OCI-LY7 (cell line): Measurements from ENCODE around the gene ZNF516. TPM values are rescaled to one million over a fixed set of nuclear protein-coding genes. Genes with fewer than 3 reads are reported as not detected.

Source experiments
- BruUV-seq: library from RNA; stranded (reverse); fragments of 400-500 nt; replicated peaks from 2 replicates; lab custom pipeline; 2021; lab: Mats Ljungman, UMichigan
- CTCF ChIA-PET: fragments of 300-600 bp; sonication (Branson Sonifier 250); formaldehyde crosslinking; loops from one replicate; lab custom pipeline; 2022; ENCODE audit warnings: antibody characterized with exemption; ENCODE audit not compliant: unreplicated experiment; lab: Charles Lee
- POLR2A ChIA-PET: fragments of 300-600 bp; sonication (Branson Sonifier 250); formaldehyde crosslinking; loops from one replicate; lab custom pipeline; 2022; ENCODE audit warnings: antibody characterized with exemption; lab: Charles Lee
- DNase-seq: peaks from one replicate; pipeline ENCODE4 v3.0.0-alpha.2; 2015; ENCODE audit warnings: low spot score
- H2AFZ ChIP-seq: fragments of 200-600 bp; sonication (generic), shearing (Covaris generic); 2 replicates; pipeline ENCODE4 v1.6.1; 2014; ENCODE audit warnings: mild to moderate bottlenecking, antibody characterized with exemption, low read length, moderate library complexity
- H3K27ac ChIP-seq: fragments of 200-600 bp; sonication (generic); 2 replicates; pipeline ENCODE4 v1.5.1; 2014; ENCODE audit warnings: mixed run types, low read depth, mild to moderate bottlenecking, moderate library complexity, low read length, inconsistent platforms; ENCODE audit not compliant: poor library complexity, severe bottlenecking
- H3K36me3 ChIP-seq: fragments of 200-600 bp; sonication (generic); 2 replicates; pipeline ENCODE4 v1.6.1; 2014; ENCODE audit warnings: mild to moderate bottlenecking, antibody characterized with exemption, low read length, moderate library complexity, mixed read lengths; ENCODE audit not compliant: insufficient read depth
- H3K4me1 ChIP-seq: fragments of 200-600 bp; sonication (generic); 2 replicates; pipeline ENCODE4 v1.5.1; 2014; ENCODE audit warnings: mild to moderate bottlenecking, low read length; ENCODE audit not compliant: insufficient read depth, poor library complexity, severe bottlenecking
- H3K4me2 ChIP-seq: fragments of 200-600 bp; sonication (generic); 2 replicates; pipeline ENCODE4 v1.6.1; 2014; ENCODE audit warnings: mild to moderate bottlenecking, low read length
- H3K4me3 ChIP-seq: fragments of 200-600 bp; sonication (generic); 2 replicates; pipeline ENCODE4 v1.5.1; 2014; ENCODE audit warnings: mild to moderate bottlenecking, low read depth, low read length; ENCODE audit not compliant: poor library complexity, severe bottlenecking
- H3K79me2 ChIP-seq: fragments of 200-600 bp; sonication (generic); 2 replicates; pipeline ENCODE4 v1.6.1; 2016; ENCODE audit warnings: low read depth, mild to moderate bottlenecking, low read length, moderate library complexity, mixed read lengths; ENCODE audit not compliant: insufficient read depth
- H3K9me2 ChIP-seq: fragments of 200-600 bp; sonication (generic); 2 replicates; pipeline ENCODE4 v1.6.1; 2016; ENCODE audit warnings: mild to moderate bottlenecking, low read length, mixed read lengths; ENCODE audit not compliant: insufficient read depth
- H3K9me3 ChIP-seq: fragments of 200-600 bp; sonication (generic); 2 replicates; pipeline ENCODE4 v1.6.1; 2014; ENCODE audit warnings: mild to moderate bottlenecking, mixed run types, low read length, mixed read lengths
- H4K20me1 ChIP-seq: fragments of 200-600 bp; sonication (generic); 2 replicates; pipeline ENCODE4 v1.6.1; 2014; ENCODE audit warnings: mild to moderate bottlenecking, antibody characterized with exemption, low read length, moderate library complexity, mixed read lengths; ENCODE audit not compliant: insufficient read depth
- CTCF ChIP-seq: fragments of 200-600 bp; sonication (generic); conservative IDR thresholded peaks from 2 replicates; pipeline ENCODE4 v1.5.1; 2014; ENCODE audit warnings: mild to moderate bottlenecking, antibody characterized with exemption, low read length, moderate library complexity, mixed read lengths
- EZH2phosphoT487 ChIP-seq: fragments of 200-600 bp; sonication (generic); IDR thresholded peaks from 2 replicates; pipeline ENCODE4 v1.6.1; 2018; ENCODE audit warnings: low read depth, borderline replicate concordance, mild to moderate bottlenecking, mixed run types, antibody characterized with exemption, low read length, moderate library complexity, mixed read lengths
- intact Hi-C: fragments of 100-400 bp; cut with micrococcal nuclease; formaldehyde crosslinking; loops from one replicate; pipeline ENCODE4 v1.10.0; 2022; ENCODE audit not compliant: unreplicated experiment
- total RNA-seq, 2 experiments: library from RNA; depleted of rRNA in 1 of 2; stranded (reverse); fragments of >200 nt in 1 of 2; shearing (Covaris generic) in 1 of 2; gene quantifications; 2 replicates each; pipeline ENCODE4 v1.2.3, GENCODE V29; 2014 to 2022

ZNF516 gene
- total RNA-seq, 2 experiments from 2014 or later = 16.2 to 32.3 TPM

GRCh38 chr18:76371301-76372203 is 123.5 kb downstream of the ZNF516 start:
- no peaks in the 10 kb centered on the region for H3K4me1 ChIP-seq
- H3K9me2 ChIP-seq = no peaks in the 10 kb centered on the region
- intact Hi-C loops = no loop called here
- H4K20me1 ChIP-seq = no peaks in the 10 kb centered on the region
- H3K79me2 ChIP-seq = no peaks in the 10 kb centered on the region
- CTCF ChIA-PET = no interaction called here
- POLR2A ChIA-PET = no interaction called here
- no peak for DNase-seq
- H3K9me3 ChIP-seq = no peaks in the 10 kb centered on the region
- H2AFZ ChIP-seq = no peak overlapping the region
- no peak overlapping the region for H3K27ac ChIP-seq
- peaks cover 14% of the 10 kb centered on the region for H3K36me3 ChIP-seq
- H3K4me2 ChIP-seq = no peak overlapping the region
- TF ChIP-seq EZH2phosphoT487 (no peak), CTCF (no peak)
- BruUV-seq = no TSS peak
- no peak overlapping the region for H3K4me3 ChIP-seq

- no TSS peak for BruUV-seq
- CTCF ChIA-PET = no interaction called here
- intact Hi-C loops = no loop called here
Observed at GRCh38 chr18:76370686-76371085, 124.4 kb downstream of the ZNF516 start.

More at GRCh38 chr18:76370686-76371085, 124.4 kb downstream of the ZNF516 start:
- Histone ChIP-seq H3K79me2 (no peaks in the 10 kb centered on the region), H3K4me3 (no peak overlapping the region), H3K4me1 (no peaks in the 10 kb centered on the region), H4K20me1 (no peaks in the 10 kb centered on the region), H2AFZ (no peak overlapping the region), H3K9me3 (no peaks in the 10 kb centered on the region), H3K9me2 (no peaks in the 10 kb centered on the region), H3K36me3 (peaks cover 16% of the 10 kb centered on the region), H3K4me2 (no peak overlapping the region), H3K27ac (no peak overlapping the region)
- TF ChIP-seq CTCF (no peak), EZH2phosphoT487 (no peak)
- DNase-seq = no peak
- POLR2A ChIA-PET = no interaction called here
